HG03575 (cell line): ENCODE results near the gene NAA25.
"Not testable (repeated sequence)": the region's sequence is repeated elsewhere in the genome, so short reads cannot be mapped to it uniquely, and the experiment has no call there.

Source experiments
- ATAC-seq: cut with Tn5 transposase; IDR thresholded peaks from one replicate; pipeline ENCODE4 v1.9.1; 2021; ENCODE audit not compliant: unreplicated experiment, insufficient number of reproducible peaks, low FRiP score; ENCODE audit errors: extremely low read depth

The NAA25 gene

GRCh38 chr12:112091563-112091962 is 17.0 kb downstream of the NAA25 start:
- ATAC-seq: no peak

- no peak for ATAC-seq
Observed at GRCh38 chr12:112087851-112088250, 20.7 kb downstream of the NAA25 start.

- ATAC-seq: no peak
Observed at GRCh38 chr12:112087055-112087850, 21.3 kb downstream of the NAA25 start.

GRCh38 chr12:112066566-112066965 is 42.0 kb downstream of the NAA25 start:
- no peak for ATAC-seq

- no peak for ATAC-seq
Observed at GRCh38 chr12:112063273-112063672, 45.3 kb downstream of the NAA25 start.

- ATAC-seq: no peak
Observed at GRCh38 chr12:112061137-112061536, 47.4 kb downstream of the NAA25 start.

- no peak for ATAC-seq
Observed at GRCh38 chr12:112049351-112049750, 59.2 kb downstream of the NAA25 start.

GRCh38 chr12:112046003-112046402 is 62.6 kb downstream of the NAA25 start:
- ATAC-seq: no peak

GRCh38 chr12:112036614-112037013 is 72.0 kb downstream of the NAA25 start:
- ATAC-seq: not testable (repeated sequence)

- no peak for ATAC-seq
Observed at GRCh38 chr12:112035219-112035785, 73.3 kb downstream of the NAA25 start.

- ATAC-seq: no peak
Observed at GRCh38 chr12:112032292-112032691, 76.3 kb downstream of the NAA25 start.

GRCh38 chr12:112031472-112031871 is 77.1 kb downstream of the NAA25 start:
- no peak for ATAC-seq

GRCh38 chr12:112029301-112029700 is 79.3 kb downstream of the NAA25 start:
- ATAC-seq: no peak

GRCh38 chr12:112025808-112026375 is 82.7 kb downstream of the NAA25 start:
- no peak for ATAC-seq

- ATAC-seq: no peak
Observed at GRCh38 chr12:112023759-112024396, 84.7 kb downstream of the NAA25 start.

- no peak for ATAC-seq
Observed at GRCh38 chr12:112022241-112023016, 86.2 kb downstream of the NAA25 start.

- no peak for ATAC-seq
Observed at GRCh38 chr12:112020947-112021457, 87.6 kb downstream of the NAA25 start.

- no peak for ATAC-seq
Observed at GRCh38 chr12:112018571-112019237, 89.9 kb downstream of the NAA25 start.
